Skeletal muscle tissue (tissue), 4 donors: ENCODE results near the gene MBNL1. TPM values are rescaled to one million over a fixed set of nuclear protein-coding genes. Genes with fewer than 3 reads are reported as not detected.

ENCODE experiments used
- H3K27ac ChIP-seq: one replicate; pipeline ENCODE4 v1.7.0; 2013; ENCODE audit warnings: mild to moderate bottlenecking, low read depth, low read length, inconsistent platforms
- H3K27me3 ChIP-seq, 3 donors: one replicate each; pipeline ENCODE4 v1.7.0; 2013; ENCODE audit warnings: low read length in 3 of 3; ENCODE audit not compliant: control insufficient read depth in 3 of 3, insufficient read depth in 3 of 3
- H3K36me3 ChIP-seq, 3 donors: one replicate each; pipeline ENCODE4 v1.7.0; 2013; ENCODE audit warnings: low read length in 3 of 3; ENCODE audit not compliant: control insufficient read depth in 3 of 3, insufficient read depth in 3 of 3
- H3K4me1 ChIP-seq, 3 donors: one replicate each; pipeline ENCODE4 v1.7.0; 2013; ENCODE audit warnings: low read length in 3 of 3, mild to moderate bottlenecking in 3 of 3; ENCODE audit not compliant: control insufficient read depth in 3 of 3, insufficient read depth in 3 of 3
- H3K4me3 ChIP-seq, 3 donors: one replicate each; pipeline ENCODE4 v1.7.0; 2013; ENCODE audit warnings: low read length in 3 of 3
- H3K9ac ChIP-seq, 3 donors: one replicate each; pipeline ENCODE4 v1.7.0; 2013; ENCODE audit warnings: low read length in 3 of 3, mild to moderate bottlenecking in 3 of 3, moderate library complexity in 2 of 3, low read depth in 1 of 3
- H3K9me3 ChIP-seq, 3 donors: one replicate each; pipeline ENCODE4 v1.7.0; 2013; ENCODE audit warnings: low read length in 3 of 3; ENCODE audit not compliant: control insufficient read depth in 3 of 3
- total RNA-seq: library from RNA; depleted of rRNA; stranded (reverse); fragments of >200 nt; gene quantifications from one replicate; pipeline ENCODE4 v1.2.3, GENCODE V29; 2014
- donor health status: Osteomylitis.

Gene MBNL1
- total RNA-seq, 1 donor from 2014 or later: 76.7 TPM

- peak overlapping the region; percentile 0 to 43 (median 17) for H3K9ac ChIP-seq
- peaks cover 0 to 2% (median 0%) of the 10 kb centered on the region in 3 donors for H3K36me3 ChIP-seq
- H3K4me3 ChIP-seq: no peak overlapping the region
- H3K9me3 ChIP-seq: peaks cover 0 to 4% (median 0%) of the 10 kb centered on the region in 3 donors
- no peaks in the 10 kb centered on the region for H3K27me3 ChIP-seq
- H3K27ac ChIP-seq: peak overlapping the region; percentile 54
- H3K4me1 ChIP-seq: peaks cover 31 to 61% (median 36%) of the 10 kb centered on the region in 3 donors
Measured at GRCh38 chr3:152321200-152321954, 52.6 kb downstream of the MBNL1 start.

DNA sequence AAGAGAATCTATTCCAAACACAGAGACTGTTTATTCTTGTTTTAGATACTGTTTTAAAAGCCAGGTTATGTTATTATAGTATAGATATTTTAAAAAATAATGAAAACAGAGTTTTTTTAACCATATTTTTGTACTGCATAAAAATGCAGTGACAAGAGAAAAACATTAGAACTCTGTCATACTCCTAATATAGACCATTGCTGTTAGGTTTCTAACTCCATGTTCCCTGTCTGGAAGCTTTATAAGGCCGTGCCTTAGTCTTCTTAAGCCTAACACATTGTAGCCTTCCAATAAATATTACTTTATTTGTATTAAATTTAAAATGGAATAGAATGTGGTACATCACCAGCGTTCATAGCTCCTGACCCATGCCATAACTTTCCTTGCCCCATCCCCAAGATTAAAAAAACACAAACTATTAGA is 53.2 kb downstream of the MBNL1 start:
- no peak overlapping the region for H3K4me3 ChIP-seq
- H3K9ac ChIP-seq: peak overlapping the region in 1 of 3 donors; percentile 43
- H3K36me3 ChIP-seq: peaks cover 0 to 2% (median 0%) of the 10 kb centered on the region in 3 donors
- peak overlapping the region; percentile 61 for H3K27ac ChIP-seq
- H3K9me3 ChIP-seq: peaks cover 0 to 4% (median 0%) of the 10 kb centered on the region in 3 donors
- H3K27me3 ChIP-seq: no peaks in the 10 kb centered on the region
- peaks cover 31 to 58% (median 35%) of the 10 kb centered on the region in 3 donors for H3K4me1 ChIP-seq

- Histone ChIP-seq H3K27ac (peak overlapping the region; percentile 61), H3K4me3 (no peak overlapping the region), H3K9me3 (peaks cover 0 to 4% (median 0%) of the 10 kb centered on the region in 3 donors), H3K9ac (peak overlapping the region in 2 of 3 donors; percentile 16 to 49), H3K4me1 (peaks cover 29 to 55% (median 35%) of the 10 kb centered on the region in 3 donors), H3K36me3 (peaks cover 0 to 2% (median 0%) of the 10 kb centered on the region in 3 donors), H3K27me3 (no peaks in the 10 kb centered on the region)
Measured at GRCh38 chr3:152322756-152323155, 54.0 kb downstream of the MBNL1 start.

GRCh38 chr3:152323834-152324233 is 55.1 kb downstream of the MBNL1 start:
- peak overlapping the region; percentile 3 to 54 (median 8) for H3K4me3 ChIP-seq
- peaks cover 0 to 2% (median 0%) of the 10 kb centered on the region in 3 donors for H3K36me3 ChIP-seq
- peak overlapping the region; percentile 28 for H3K27ac ChIP-seq
- H3K27me3 ChIP-seq: no peaks in the 10 kb centered on the region
- peaks cover 22 to 50% (median 32%) of the 10 kb centered on the region in 3 donors for H3K4me1 ChIP-seq
- peaks cover 0 to 4% (median 0%) of the 10 kb centered on the region in 3 donors for H3K9me3 ChIP-seq
- H3K9ac ChIP-seq: no peak overlapping the region

DNA sequence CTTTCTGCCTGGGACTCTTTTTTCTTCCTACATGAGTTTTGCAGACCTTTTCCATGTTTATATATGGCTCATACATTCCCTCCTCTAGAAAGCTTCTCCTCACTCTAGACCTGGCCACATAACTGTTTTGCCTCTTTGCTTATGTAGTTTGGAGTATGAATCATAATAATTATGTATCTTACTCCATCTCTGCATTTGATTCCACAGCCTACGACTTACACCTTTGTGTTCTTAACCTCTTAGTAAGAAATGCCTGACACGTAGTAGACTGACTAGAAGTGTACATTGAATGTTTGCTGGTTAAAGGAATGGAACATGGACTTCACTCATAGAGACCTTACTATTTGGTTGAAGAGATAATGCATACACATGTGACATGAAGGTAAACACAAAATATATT is 56.4 kb downstream of the MBNL1 start:
- H3K36me3 ChIP-seq: no peaks in the 10 kb centered on the region
- no peak overlapping the region for H3K4me3 ChIP-seq
- H3K27me3 ChIP-seq: no peaks in the 10 kb centered on the region
- no peak overlapping the region for H3K9ac ChIP-seq
- peaks cover 0 to 4% (median 0%) of the 10 kb centered on the region in 3 donors for H3K9me3 ChIP-seq
- peaks cover 26 to 43% (median 27%) of the 10 kb centered on the region in 3 donors for H3K4me1 ChIP-seq
- no peak overlapping the region for H3K27ac ChIP-seq

- Histone ChIP-seq H3K9ac (no peak overlapping the region), H3K4me1 (peaks cover 29 to 44% (median 36%) of the 10 kb centered on the region in 3 donors), H3K9me3 (peaks cover 0 to 4% (median 0%) of the 10 kb centered on the region in 3 donors), H3K36me3 (no peaks in the 10 kb centered on the region), H3K4me3 (peak overlapping the region in 1 of 3 donors; percentile 11), H3K27me3 (no peaks in the 10 kb centered on the region), H3K27ac (no peak overlapping the region)
Measured at GRCh38 chr3:152327203-152327602, 58.5 kb downstream of the MBNL1 start.

DNA sequence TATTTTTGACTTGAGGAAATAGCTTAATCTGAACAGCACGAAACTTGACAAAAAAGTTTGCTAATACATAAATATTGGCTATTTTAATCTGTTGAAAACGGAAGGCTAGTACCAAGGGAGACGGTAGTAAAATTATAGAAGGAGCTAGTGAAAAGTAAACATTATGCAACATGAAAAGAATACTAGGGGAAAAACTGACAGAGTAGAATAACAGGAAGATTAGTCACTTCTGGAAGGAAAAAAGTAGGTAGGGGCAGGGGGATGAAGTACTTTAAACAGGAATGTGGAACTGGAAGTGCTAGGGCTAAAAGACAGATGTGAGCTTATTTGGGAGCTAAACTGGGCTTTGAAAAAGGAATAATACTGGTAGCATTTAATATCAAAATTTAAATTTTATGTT is 60.1 kb downstream of the MBNL1 start:
- Histone ChIP-seq H3K9ac (no peak overlapping the region), H3K9me3 (peaks cover 0 to 4% (median 0%) of the 10 kb centered on the region in 3 donors), H3K4me1 (peaks cover 26 to 40% (median 36%) of the 10 kb centered on the region in 3 donors), H3K4me3 (no peak overlapping the region), H3K36me3 (no peaks in the 10 kb centered on the region), H3K27ac (peak overlapping the region; percentile 48), H3K27me3 (no peaks in the 10 kb centered on the region)

DNA sequence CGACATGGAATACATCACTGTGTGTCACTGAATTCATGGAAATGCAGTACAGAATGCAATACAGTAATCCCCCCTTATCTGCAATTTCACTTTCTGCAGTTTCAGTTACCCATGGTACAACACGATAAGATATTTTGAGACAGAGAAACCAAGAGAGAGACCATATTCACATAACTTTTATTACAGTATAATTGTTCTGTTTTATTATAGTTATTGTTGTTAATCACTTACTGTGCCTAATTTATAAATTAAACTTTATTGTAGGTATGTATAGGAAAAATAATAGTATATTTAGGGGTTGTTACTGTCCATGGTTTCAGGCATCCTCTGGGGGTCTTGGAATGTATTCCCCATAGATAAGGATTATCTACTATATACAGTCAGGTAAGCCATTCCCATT is 61.8 kb downstream of the MBNL1 start:
- no peak overlapping the region for H3K4me3 ChIP-seq
- peak overlapping the region in 1 of 3 donors; percentile 51 for H3K9ac ChIP-seq
- no peaks in the 10 kb centered on the region for H3K27me3 ChIP-seq
- H3K36me3 ChIP-seq: peaks cover 0 to 2% (median under 1%) of the 10 kb centered on the region in 3 donors
- peak overlapping the region; percentile 67 for H3K27ac ChIP-seq
- H3K4me1 ChIP-seq: peaks cover 37 to 44% (median 42%) of the 10 kb centered on the region in 3 donors
- peaks cover 0 to 4% (median 0%) of the 10 kb centered on the region in 3 donors for H3K9me3 ChIP-seq

- Histone ChIP-seq H3K4me3 (no peak overlapping the region), H3K27ac (peak overlapping the region; percentile 67)
Measured at GRCh38 chr3:152331018-152331541, 62.4 kb downstream of the MBNL1 start.

DNA sequence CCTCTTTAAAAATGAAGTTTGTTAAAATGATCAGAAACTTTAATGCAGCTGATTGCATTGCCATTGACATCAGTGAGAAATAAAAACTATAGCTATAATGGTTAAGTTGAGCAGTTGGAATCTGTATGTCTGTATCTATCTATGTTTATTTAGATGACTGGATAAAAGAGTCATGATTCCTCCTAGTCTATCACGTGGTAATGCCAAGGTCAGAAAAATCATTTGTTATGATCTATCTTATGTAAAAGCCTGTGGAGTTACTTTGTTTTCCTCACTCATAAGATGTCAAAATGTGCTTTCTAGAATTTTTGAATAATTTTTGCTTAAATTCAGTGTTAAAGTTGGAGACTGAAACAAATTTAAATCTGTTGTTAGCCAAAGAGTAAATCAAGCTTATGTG is 63.3 kb downstream of the MBNL1 start:
- Histone ChIP-seq H3K9ac (no peak overlapping the region), H3K27ac (peak overlapping the region; percentile 67), H3K4me1 (peaks cover 36 to 44% (median 42%) of the 10 kb centered on the region in 3 donors), H3K4me3 (no peak overlapping the region), H3K27me3 (no peaks in the 10 kb centered on the region), H3K9me3 (no peaks in the 10 kb centered on the region), H3K36me3 (peaks cover 0 to 4% (median 2%) of the 10 kb centered on the region in 3 donors)

More at GRCh38 chr3:152331018-152331541, 62.4 kb downstream of the MBNL1 start:
- Histone ChIP-seq H3K36me3 (peaks cover 0 to 4% (median 2%) of the 10 kb centered on the region in 3 donors), H3K9ac (peak overlapping the region in 1 of 3 donors; percentile 51), H3K27me3 (no peaks in the 10 kb centered on the region), H3K9me3 (no peaks in the 10 kb centered on the region), H3K4me1 (peaks cover 37 to 44% (median 42%) of the 10 kb centered on the region in 3 donors)
